B cell (primary cell): ENCODE results near the gene DHX9.

Source experiments
- EZH2 ChIP-seq: IDR thresholded peaks from 2 replicates; pipeline ENCODE4 v1.6.1; 2012; ENCODE audit warnings: borderline replicate concordance, low read depth, mild to moderate bottlenecking, moderate library complexity, low read length; ENCODE audit not compliant: insufficient read depth, poor library complexity, severe bottlenecking
- TF ChIP-seq, protein P1 (sequence below): fragments of 200-600 bp; IDR thresholded peaks from one replicate; pipeline ENCODE4 v1.8.0; 2022; ENCODE audit warnings: antibody characterized with exemption, mild to moderate bottlenecking

DNA sequence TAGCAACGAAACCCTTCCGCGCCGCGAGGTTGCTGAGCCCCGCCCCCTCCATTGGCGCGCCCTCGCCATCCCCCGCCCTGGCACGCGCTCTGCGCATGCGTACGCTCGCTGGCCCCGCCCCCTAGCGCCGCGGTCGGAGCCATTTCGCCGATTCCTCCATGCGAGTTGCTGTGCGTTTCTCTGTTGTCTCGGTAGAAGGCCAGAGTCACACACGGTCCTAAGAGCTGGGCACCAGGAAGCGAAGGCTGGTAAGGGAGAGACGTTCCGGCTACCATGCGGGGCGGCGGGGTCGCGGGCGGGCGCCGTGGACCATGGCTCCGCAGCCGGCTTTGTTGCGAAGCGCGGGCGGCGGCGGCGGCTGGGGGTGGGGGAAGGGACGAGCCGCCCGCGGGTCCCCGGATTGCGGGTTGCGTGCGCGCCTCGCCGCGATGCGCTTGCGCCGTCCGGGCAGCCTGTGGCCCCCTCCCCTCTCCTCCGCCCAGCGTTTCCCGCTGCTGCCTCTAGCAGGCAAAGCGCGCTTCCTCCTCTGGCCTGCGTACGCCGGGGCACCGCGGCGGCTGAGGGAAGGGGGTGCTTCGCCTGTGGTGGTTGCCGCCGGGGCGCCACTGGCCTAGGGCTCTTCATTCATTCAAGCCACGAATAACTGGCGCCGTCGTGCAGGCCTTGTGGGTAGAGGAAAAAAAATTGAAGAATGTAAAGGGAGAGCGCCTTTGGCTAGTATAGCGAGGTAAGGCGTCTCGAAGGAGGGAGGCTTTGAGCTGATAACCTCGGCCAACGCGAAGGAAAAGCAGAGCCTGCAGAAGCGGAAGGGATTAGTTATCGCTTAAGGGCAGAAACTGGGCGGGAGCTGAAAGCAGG, at the start of gene DHX9:
- TF ChIP-seq, protein P1, sequence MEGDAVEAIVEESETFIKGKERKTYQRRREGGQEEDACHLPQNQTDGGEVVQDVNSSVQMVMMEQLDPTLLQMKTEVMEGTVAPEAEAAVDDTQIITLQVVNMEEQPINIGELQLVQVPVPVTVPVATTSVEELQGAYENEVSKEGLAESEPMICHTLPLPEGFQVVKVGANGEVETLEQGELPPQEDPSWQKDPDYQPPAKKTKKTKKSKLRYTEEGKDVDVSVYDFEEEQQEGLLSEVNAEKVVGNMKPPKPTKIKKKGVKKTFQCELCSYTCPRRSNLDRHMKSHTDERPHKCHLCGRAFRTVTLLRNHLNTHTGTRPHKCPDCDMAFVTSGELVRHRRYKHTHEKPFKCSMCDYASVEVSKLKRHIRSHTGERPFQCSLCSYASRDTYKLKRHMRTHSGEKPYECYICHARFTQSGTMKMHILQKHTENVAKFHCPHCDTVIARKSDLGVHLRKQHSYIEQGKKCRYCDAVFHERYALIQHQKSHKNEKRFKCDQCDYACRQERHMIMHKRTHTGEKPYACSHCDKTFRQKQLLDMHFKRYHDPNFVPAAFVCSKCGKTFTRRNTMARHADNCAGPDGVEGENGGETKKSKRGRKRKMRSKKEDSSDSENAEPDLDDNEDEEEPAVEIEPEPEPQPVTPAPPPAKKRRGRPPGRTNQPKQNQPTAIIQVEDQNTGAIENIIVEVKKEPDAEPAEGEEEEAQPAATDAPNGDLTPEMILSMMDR, result peak; percentile 43
- TF ChIP-seq EZH2, result no peak
